ENCODE measurements around the gene DNAJC8. TPM values are rescaled to one million over a fixed set of nuclear protein-coding genes. Genes with fewer than 3 reads are reported as not detected.

DNAJC8 gene
- total RNA-seq, 1 donor, result 60.1 TPM

DNA sequence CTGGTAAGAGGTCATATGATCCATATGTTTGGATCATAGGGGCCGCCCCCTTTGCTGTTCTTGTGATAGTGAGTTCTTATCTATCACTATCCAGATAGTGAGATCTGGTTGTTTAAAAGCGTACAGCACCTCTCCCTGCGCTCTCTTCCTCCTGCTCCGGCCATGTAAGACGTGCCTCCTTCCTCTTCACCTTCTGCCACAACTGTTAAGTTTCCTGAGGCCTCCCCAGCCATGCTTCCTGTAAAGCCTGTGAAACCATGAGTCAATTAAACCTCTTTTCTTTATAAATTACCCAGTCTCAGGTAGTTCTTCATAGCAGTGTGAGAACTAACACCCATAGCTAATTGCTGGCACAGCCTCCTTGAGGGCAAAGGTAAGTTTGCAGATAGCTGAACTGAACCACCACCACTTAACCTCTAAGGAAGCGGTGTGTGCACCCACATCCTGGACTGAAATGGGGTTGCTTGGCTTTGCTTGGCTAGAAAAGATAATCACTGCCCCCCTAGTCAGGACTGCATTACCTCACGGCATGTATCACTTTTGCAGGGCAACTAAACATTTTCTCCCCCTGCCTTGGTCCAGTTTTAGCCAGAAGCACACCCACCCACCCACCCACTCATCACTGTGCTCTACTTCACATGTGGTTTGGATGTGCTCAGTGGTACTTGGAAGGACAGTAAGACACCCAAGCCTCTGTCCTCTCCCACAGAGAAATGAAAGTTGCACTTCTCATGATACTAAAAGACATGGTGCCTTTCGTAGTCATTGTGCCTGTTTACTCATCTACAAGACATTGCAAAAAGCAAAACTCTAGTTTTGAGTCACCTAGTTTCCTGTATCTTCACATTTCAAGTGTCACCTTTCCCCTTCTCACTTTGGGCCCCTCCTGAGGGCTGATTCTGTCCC, 33.2 kb downstream of the DNAJC8 start:
- H2AFZ ChIP-seq (ENCODE audit: low read length), result no peak overlapping the region
- no peak overlapping the region for H3K4me3 ChIP-seq (ENCODE audit: insufficient read depth, low read length)
- no peaks in the 10 kb centered on the region for H4K20me1 ChIP-seq (ENCODE audit: insufficient read depth, low read length)
- H3K4me2 ChIP-seq (ENCODE audit: insufficient read depth, low read length), result no peak overlapping the region
- no peaks in the 10 kb centered on the region for H3K4me1 ChIP-seq (ENCODE audit: insufficient read depth, low read length)
- DNase-seq (ENCODE audit: insufficient read length, low spot score, missing footprints), result no peak
- TF ChIP-seq, protein P1, sequence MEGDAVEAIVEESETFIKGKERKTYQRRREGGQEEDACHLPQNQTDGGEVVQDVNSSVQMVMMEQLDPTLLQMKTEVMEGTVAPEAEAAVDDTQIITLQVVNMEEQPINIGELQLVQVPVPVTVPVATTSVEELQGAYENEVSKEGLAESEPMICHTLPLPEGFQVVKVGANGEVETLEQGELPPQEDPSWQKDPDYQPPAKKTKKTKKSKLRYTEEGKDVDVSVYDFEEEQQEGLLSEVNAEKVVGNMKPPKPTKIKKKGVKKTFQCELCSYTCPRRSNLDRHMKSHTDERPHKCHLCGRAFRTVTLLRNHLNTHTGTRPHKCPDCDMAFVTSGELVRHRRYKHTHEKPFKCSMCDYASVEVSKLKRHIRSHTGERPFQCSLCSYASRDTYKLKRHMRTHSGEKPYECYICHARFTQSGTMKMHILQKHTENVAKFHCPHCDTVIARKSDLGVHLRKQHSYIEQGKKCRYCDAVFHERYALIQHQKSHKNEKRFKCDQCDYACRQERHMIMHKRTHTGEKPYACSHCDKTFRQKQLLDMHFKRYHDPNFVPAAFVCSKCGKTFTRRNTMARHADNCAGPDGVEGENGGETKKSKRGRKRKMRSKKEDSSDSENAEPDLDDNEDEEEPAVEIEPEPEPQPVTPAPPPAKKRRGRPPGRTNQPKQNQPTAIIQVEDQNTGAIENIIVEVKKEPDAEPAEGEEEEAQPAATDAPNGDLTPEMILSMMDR (IDR thresholded peaks at IDR 0.05; ENCODE audit: extremely low read depth, low read depth, low read length), result no peak
- H3K27ac ChIP-seq (ENCODE audit: low read depth, low read length), result no peak overlapping the region
- no peaks in the 10 kb centered on the region for H3K27me3 ChIP-seq (ENCODE audit: insufficient read depth, low read length)
- H3K79me2 ChIP-seq (ENCODE audit: insufficient read depth, low read length), result no peaks in the 10 kb centered on the region
- no peaks in the 10 kb centered on the region for H3K9me3 ChIP-seq (ENCODE audit: low read depth, low read length)
- peaks cover 47% of the 10 kb centered on the region for H3K36me3 ChIP-seq (ENCODE audit: insufficient read depth, low read length)

DNA sequence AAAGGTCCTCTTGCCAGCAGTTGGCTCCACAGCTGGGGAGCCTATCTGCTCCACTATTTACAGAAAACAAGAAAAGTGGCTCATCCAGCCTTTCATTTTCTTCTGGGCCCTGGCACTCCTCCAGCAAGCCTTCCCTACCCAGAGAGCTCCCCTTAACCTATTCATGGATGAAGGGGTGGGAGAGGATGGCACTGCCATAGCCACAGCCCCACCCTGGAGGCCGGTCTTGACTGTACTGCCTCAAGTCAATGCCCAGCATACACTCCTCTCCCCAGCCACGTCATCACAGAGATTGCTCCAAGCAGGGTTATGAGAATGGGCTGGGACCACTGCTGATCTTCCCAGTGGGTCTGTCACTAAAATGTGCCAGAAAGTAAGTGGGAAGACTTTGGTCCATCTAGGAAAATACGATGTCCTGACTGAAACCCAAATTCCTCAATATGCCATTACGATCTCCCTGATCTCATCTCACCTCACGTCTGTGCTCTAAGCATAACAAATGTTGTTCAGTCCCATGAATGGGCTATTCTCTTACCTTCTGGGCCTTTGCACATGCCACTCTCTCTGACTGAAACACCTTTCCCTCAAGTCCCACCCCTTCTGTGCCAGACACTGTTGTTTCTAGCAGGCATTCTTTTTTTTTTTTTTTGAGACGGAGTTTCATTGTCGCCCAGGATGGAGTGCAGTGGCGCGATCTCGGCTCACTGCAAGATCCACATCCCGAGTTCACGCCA, 35.0 kb downstream of the DNAJC8 start:
- Histone ChIP-seq H4K20me1 (ENCODE audit: insufficient read depth, low read length) (no peaks in the 10 kb centered on the region), H3K4me1 (ENCODE audit: insufficient read depth, low read length) (no peaks in the 10 kb centered on the region), H3K9me3 (ENCODE audit: low read depth, low read length) (no peaks in the 10 kb centered on the region), H3K27me3 (ENCODE audit: insufficient read depth, low read length) (no peaks in the 10 kb centered on the region), H2AFZ (ENCODE audit: low read length) (no peak overlapping the region), H3K4me3 (ENCODE audit: insufficient read depth, low read length) (no peak overlapping the region), H3K79me2 (ENCODE audit: insufficient read depth, low read length) (no peaks in the 10 kb centered on the region), H3K36me3 (ENCODE audit: insufficient read depth, low read length) (peaks cover 31% of the 10 kb centered on the region), H3K27ac (ENCODE audit: low read depth, low read length) (no peak overlapping the region), H3K4me2 (ENCODE audit: insufficient read depth, low read length) (no peak overlapping the region)
- TF ChIP-seq, protein P1 (IDR thresholded peaks at IDR 0.05; ENCODE audit: extremely low read depth, low read depth, low read length), result no peak
- no peak for DNase-seq (ENCODE audit: insufficient read length, low spot score, missing footprints)

DNA sequence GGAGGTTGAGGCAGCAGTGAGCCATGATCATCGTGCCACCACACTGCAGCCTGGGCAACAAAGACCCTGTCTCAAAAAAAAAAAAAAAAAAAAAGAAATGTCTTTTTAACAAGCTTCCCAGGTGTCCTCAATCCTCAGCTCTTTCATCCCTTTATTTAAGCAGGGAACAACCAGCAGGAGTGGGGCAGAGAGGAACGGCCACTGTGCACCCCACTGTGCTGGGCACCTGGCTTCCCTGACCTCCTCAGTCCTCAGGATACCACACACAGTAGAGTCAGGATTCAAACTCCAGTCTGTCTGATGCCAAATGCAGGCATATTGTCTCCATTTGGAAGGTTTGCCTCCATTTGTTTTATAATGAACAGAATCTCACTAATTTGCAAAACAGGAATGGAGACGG, 36.5 kb downstream of the DNAJC8 start:
- no peak overlapping the region for H3K4me3 ChIP-seq (ENCODE audit: insufficient read depth, low read length)
- H3K27me3 ChIP-seq (ENCODE audit: insufficient read depth, low read length), result no peaks in the 10 kb centered on the region
- H3K4me2 ChIP-seq (ENCODE audit: insufficient read depth, low read length), result no peak overlapping the region
- no peaks in the 10 kb centered on the region for H4K20me1 ChIP-seq (ENCODE audit: insufficient read depth, low read length)
- no peaks in the 10 kb centered on the region for H3K9me3 ChIP-seq (ENCODE audit: low read depth, low read length)
- DNase-seq (ENCODE audit: insufficient read length, low spot score, missing footprints), result no peak
- H3K27ac ChIP-seq (ENCODE audit: low read depth, low read length), result no peak overlapping the region
- H3K36me3 ChIP-seq (ENCODE audit: insufficient read depth, low read length), result peaks cover 23% of the 10 kb centered on the region
- no peaks in the 10 kb centered on the region for H3K79me2 ChIP-seq (ENCODE audit: insufficient read depth, low read length)
- TF ChIP-seq, protein P1 (IDR thresholded peaks at IDR 0.05; ENCODE audit: extremely low read depth, low read depth, low read length), result no peak
- no peak overlapping the region for H2AFZ ChIP-seq (ENCODE audit: low read length)
- H3K4me1 ChIP-seq (ENCODE audit: insufficient read depth, low read length), result no peaks in the 10 kb centered on the region

DNA sequence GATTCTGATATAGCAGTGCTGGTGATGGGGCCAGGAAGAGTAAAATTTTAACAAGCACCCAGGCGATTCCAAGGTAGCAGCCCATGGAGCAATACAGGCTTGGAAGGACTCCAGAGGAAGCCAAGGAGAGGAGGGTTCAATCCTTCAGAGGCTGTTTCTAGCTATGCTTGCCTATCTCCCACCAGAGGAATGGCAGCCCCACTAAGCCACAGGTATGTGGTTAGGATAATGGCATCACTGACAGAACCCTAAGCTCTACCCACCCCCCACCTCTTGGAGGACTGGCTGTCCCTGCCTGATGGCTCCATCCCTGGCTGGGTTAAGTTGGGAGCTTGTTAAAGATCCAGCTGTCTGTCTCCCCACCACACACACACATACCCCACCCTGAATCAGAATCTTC, 37.0 kb downstream of the DNAJC8 start:
- H4K20me1 ChIP-seq (ENCODE audit: insufficient read depth, low read length), result no peaks in the 10 kb centered on the region
- no peak overlapping the region for H2AFZ ChIP-seq (ENCODE audit: low read length)
- H3K36me3 ChIP-seq (ENCODE audit: insufficient read depth, low read length), result peaks cover 18% of the 10 kb centered on the region
- H3K9me3 ChIP-seq (ENCODE audit: low read depth, low read length), result no peaks in the 10 kb centered on the region
- no peaks in the 10 kb centered on the region for H3K27me3 ChIP-seq (ENCODE audit: insufficient read depth, low read length)
- no peak overlapping the region for H3K27ac ChIP-seq (ENCODE audit: low read depth, low read length)
- H3K79me2 ChIP-seq (ENCODE audit: insufficient read depth, low read length), result no peaks in the 10 kb centered on the region
- H3K4me1 ChIP-seq (ENCODE audit: insufficient read depth, low read length), result no peaks in the 10 kb centered on the region
- H3K4me2 ChIP-seq (ENCODE audit: insufficient read depth, low read length), result no peak overlapping the region
- peak; percentile 54 for DNase-seq (ENCODE audit: insufficient read length, low spot score, missing footprints)
- H3K4me3 ChIP-seq (ENCODE audit: insufficient read depth, low read length), result no peak overlapping the region
- TF ChIP-seq, protein P1 (IDR thresholded peaks at IDR 0.05; ENCODE audit: extremely low read depth, low read depth, low read length), result no peak
